ENCODE measurements around the gene FGF7.
"Not testable (repeated sequence)": the region's sequence is repeated elsewhere in the genome, so short reads cannot be mapped to it uniquely, and the experiment has no call there.

Gene FGF7

DNA sequence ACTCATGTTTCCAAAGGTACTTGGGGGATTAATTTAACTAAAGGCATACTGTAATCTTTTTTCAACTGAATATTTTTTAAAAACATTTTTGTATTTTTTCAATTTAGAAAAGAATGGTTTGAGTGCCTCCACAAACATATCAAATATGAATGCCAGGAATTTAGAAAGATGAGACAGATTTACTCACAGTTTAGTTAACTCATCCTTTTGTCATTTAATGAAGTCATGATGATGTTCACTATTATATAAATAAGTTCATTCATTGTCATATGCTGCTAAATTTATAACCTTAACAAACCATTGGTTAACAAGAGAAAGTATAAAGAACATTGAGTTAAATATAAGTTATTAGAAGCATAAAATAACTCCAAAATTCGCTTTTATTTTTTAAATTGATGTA, 50.0 kb downstream of the FGF7 start:
- TF ChIP-seq ESRRG (CRISPR knock-in tag; IDR thresholded peaks at IDR 0.05) (no peak), RARB (CRISPR knock-in tag; IDR thresholded peaks at IDR 0.05) (no peak), ZFP30 (CRISPR knock-in tag; IDR thresholded peaks at IDR 0.05) (no peak), GLIS3 (CRISPR knock-in tag; IDR thresholded peaks at IDR 0.05) (no peak), ZC3H10 (CRISPR knock-in tag; IDR thresholded peaks at IDR 0.05) (no peak), TSHZ2 (CRISPR knock-in tag; IDR thresholded peaks at IDR 0.05) (no peak), ISL1 (CRISPR knock-in tag; IDR thresholded peaks at IDR 0.05) (no peak), TOX (CRISPR knock-in tag; IDR thresholded peaks at IDR 0.05; ENCODE audit: borderline replicate concordance) (no peak), POU6F1 (CRISPR knock-in tag; IDR thresholded peaks at IDR 0.05; ENCODE audit: borderline replicate concordance, low read depth) (no peak), SNAI2 (CRISPR knock-in tag; IDR thresholded peaks at IDR 0.05) (no peak), ARNTL (CRISPR knock-in tag; IDR thresholded peaks at IDR 0.05; ENCODE audit: borderline replicate concordance, low read depth) (no peak), ZNF565 (CRISPR knock-in tag; conservative IDR thresholded peaks at IDR 0.05; ENCODE audit: low read depth) (no peak), TCF4 (CRISPR knock-in tag; IDR thresholded peaks at IDR 0.05; ENCODE audit: borderline replicate concordance) (no peak), CSDC2 (CRISPR knock-in tag; IDR thresholded peaks at IDR 0.05) (no peak), PPARA (CRISPR knock-in tag; IDR thresholded peaks at IDR 0.05; ENCODE audit: borderline replicate concordance) (no peak), ZFP3 (CRISPR knock-in tag; IDR thresholded peaks at IDR 0.05) (no peak), CSRNP3 (CRISPR knock-in tag; IDR thresholded peaks at IDR 0.05) (no peak)
- TF ChIP-seq, protein P1, sequence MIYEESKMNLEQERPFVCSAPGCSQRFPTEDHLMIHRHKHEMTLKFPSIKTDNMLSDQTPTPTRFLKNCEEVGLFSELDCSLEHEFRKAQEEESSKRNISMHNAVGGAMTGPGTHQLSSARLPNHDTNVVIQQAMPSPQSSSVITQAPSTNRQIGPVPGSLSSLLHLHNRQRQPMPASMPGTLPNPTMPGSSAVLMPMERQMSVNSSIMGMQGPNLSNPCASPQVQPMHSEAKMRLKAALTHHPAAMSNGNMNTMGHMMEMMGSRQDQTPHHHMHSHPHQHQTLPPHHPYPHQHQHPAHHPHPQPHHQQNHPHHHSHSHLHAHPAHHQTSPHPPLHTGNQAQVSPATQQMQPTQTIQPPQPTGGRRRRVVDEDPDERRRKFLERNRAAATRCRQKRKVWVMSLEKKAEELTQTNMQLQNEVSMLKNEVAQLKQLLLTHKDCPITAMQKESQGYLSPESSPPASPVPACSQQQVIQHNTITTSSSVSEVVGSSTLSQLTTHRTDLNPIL (CRISPR knock-in tag; IDR thresholded peaks at IDR 0.05; ENCODE audit: low read depth): no peak
- peak; percentile 26; the same call in 1 of the 3 replicates for ATAC-seq

DNA sequence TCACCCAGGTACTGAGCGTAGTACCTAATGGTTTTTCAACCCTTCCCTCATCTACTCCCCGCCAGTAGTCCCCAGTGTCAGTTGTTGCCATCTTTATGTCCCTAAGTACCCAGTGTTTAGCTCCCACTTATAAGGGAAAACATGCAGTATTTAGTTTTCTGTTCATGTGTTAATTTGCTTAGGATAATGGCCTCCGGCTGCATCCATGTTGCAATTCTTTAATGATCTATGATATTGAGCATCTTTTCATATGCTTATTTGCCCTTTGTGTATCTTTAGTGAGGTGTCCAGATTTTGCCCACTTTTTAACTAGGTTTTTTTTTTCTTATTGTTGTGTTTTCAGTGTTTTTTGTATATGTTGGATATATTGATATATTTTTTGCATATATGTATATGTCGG, 55.0 kb downstream of the FGF7 start:
- ATAC-seq: not testable (repeated sequence)

DNA sequence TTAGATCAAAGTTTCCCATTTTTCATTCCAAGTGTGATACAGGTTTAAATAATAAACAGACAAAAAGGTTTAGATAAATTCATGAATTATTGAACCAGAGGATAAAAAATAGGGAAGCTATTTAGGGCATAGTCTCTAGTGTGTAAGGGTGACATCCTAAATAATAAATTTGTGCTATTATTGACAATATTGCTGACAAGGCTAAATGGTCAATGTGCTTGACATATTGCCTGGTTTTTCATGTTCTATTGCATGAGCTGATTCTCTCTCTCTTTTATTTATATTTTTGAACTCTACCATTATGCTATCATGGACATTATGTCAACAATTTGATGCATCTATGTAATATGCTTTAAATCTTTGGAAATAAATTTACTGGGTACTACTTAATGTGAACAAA, 55.9 kb downstream of the FGF7 start:
- not testable (repeated sequence) for ATAC-seq

GRCh38 chr15:49485401-49485800, 62.4 kb downstream of the FGF7 start:
- ATAC-seq: not testable (repeated sequence)

DNA sequence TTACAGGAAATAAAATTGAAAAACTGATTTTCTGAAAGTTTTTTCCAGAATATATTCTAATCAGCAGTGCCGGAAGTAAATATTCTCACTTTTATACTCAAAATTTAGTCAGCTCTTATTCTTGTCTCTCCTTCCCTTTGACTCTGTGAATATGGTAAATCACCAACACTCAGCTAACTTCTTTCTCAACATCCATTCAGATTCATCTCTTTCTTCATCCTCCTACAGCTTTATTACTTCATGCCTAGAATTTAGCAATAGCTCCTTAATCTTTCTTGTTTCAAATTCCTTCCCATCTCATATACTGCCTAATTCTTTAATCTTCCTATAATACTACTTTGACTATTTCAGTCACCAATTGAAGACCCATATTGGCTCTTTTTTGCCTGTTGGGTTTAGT, 67.9 kb downstream of the FGF7 start:
- ATAC-seq: no peak
- no peak for TF ChIP-seq OSR1 (CRISPR knock-in tag; IDR thresholded peaks at IDR 0.05)
- no peak for TF ChIP-seq ZFP3 (CRISPR knock-in tag; IDR thresholded peaks at IDR 0.05)
- TF ChIP-seq CSDC2 (CRISPR knock-in tag; IDR thresholded peaks at IDR 0.05): no peak
- TF ChIP-seq PPARA (CRISPR knock-in tag; IDR thresholded peaks at IDR 0.05; ENCODE audit: borderline replicate concordance): no peak
- TF ChIP-seq, protein P1 (CRISPR knock-in tag; IDR thresholded peaks at IDR 0.05; ENCODE audit: low read depth): no peak
- no peak for TF ChIP-seq ZNF8 (CRISPR knock-in tag; IDR thresholded peaks at IDR 0.05)
- TF ChIP-seq, protein P2, sequence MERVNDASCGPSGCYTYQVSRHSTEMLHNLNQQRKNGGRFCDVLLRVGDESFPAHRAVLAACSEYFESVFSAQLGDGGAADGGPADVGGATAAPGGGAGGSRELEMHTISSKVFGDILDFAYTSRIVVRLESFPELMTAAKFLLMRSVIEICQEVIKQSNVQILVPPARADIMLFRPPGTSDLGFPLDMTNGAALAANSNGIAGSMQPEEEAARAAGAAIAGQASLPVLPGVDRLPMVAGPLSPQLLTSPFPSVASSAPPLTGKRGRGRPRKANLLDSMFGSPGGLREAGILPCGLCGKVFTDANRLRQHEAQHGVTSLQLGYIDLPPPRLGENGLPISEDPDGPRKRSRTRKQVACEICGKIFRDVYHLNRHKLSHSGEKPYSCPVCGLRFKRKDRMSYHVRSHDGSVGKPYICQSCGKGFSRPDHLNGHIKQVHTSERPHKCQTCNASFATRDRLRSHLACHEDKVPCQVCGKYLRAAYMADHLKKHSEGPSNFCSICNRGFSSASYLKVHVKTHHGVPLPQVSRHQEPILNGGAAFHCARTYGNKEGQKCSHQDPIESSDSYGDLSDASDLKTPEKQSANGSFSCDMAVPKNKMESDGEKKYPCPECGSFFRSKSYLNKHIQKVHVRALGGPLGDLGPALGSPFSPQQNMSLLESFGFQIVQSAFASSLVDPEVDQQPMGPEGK (CRISPR knock-in tag; IDR thresholded peaks at IDR 0.05; ENCODE audit: borderline replicate concordance): no peak
- TF ChIP-seq GLIS3 (CRISPR knock-in tag; IDR thresholded peaks at IDR 0.05): no peak
- TF ChIP-seq TSHZ2 (CRISPR knock-in tag; IDR thresholded peaks at IDR 0.05): no peak

Measured in SK-N-SH treated with all-trans-retinoic acid at 6 μM for 48 hours (cell line).